GM21717 (cell line): ENCODE measurements around the gene STRBP.

Experiments
- ATAC-seq: cut with Tn5 transposase; IDR thresholded peaks from one replicate; pipeline ENCODE4 v1.9.1; 2021; ENCODE audit warnings: mild to moderate bottlenecking, moderate library complexity; ENCODE audit not compliant: unreplicated experiment

The STRBP gene

GRCh38 chr9:123104807-123105206, 163.6 kb downstream of the STRBP start:
- ATAC-seq = no peak

- no peak for ATAC-seq
Observed at GRCh38 chr9:123102375-123103113, 165.8 kb downstream of the STRBP start.

GRCh38 chr9:123099548-123099947, 168.8 kb downstream of the STRBP start:
- ATAC-seq = no peak

GRCh38 chr9:123099042-123099441, 169.3 kb downstream of the STRBP start:
- ATAC-seq = no peak

GRCh38 chr9:123098096-123098459, 170.3 kb downstream of the STRBP start:
- no peak for ATAC-seq

DNA sequence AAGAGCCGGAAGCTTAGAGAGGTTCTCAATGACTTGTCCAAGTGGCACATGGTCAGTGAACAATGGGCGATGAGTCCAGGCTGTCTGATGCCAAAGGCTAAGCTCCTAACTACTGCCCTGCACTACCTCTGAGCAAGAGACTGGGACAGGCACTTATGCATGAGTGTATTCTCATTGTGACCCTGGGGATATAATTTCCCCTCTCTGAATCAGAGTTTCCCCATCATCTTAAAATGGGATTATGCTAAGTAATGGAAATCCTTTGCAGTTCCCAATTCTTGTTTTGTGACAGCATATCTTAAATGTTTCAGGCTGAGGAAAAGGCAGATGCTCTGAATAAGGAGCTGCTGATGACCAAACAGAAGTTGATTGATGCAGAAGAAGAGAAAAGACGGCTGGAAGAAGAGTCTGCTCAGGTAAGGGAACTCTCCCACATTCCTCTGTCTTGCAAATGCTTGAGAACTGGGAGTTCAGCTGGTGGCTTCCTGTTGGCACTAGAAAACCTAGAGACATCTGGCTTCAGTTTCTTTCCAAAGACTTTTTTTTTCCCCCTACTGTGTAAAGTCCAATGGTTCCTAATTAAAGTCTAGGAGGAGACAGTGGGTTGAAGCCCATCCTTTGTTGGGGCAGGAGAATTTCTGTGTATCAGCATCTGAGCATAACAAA, 170.8 kb downstream of the STRBP start:
- ATAC-seq = no peak

DNA sequence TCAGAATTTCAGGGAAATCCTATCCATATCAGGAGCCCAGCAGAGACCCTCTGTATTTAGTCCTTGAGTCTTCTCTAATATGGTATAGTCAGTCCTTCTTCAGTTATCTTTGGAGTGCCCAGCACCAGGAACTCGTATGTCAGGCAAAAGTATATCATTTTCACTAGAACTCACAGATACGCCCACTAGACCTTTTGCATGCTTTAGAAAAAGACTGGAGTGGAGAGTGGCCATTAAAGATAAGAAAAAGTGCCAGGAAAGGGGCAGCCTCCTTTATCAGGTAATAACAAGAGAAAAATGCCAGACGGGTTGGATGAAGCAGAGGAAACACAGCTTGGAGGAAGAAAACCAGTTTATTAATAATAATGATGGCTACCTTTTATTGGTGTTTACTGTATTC, 171.4 kb downstream of the STRBP start:
- no peak for ATAC-seq

DNA sequence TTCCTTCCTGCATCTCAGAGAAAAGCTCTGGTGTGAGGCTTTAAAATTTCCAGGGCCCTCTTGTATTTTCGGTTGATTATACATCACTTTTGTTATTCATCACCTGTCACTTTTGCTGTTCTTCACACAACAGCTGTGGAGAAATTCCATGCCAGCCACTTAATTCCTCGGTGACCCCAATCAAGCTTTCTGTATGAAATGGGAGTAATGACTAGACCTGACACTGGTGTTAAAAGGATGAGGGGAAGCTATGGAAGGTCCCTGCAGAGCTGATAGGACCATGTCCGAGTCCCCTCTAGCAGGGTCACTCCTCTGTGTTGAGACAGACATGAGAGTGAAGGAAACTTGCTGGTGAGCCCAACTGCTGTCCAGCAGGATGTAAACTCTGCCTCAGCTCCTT, 175.2 kb downstream of the STRBP start:
- ATAC-seq = no peak

GRCh38 chr9:123091459-123091858, 176.9 kb downstream of the STRBP start:
- no peak for ATAC-seq

- no peak for ATAC-seq
Observed at GRCh38 chr9:123090956-123091355, 177.4 kb downstream of the STRBP start.

DNA sequence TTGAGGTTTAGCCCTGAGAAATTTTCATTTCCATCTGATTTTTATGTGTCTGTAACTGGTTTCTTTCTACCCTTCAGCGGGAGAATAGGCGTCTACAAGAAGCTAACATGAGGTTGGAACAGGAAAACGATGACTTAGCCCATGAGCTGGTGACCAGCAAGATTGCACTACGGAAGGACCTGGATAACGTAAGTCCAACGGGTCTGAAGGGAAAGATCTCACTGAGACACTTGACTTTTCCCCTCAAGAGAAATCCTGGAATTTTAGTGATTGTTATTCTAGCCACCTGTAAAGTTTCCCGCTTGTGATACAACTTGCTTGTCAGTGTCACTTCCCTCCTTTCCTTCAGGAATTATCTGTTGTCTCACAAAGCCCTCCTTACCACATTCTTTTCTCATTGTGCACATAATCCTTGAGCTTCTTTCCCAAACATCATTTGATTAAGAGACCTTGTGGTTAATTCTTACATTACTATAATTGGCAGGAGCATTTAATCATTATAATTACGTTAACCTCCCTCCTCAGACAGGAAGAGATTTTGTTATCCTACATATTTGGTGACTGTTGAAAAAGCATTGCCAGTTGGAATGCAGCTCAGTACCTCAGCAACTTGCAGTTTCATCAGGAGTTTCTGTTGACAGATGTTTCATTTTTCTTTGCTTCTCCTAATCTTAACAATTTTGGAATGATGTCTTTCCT, 178.0 kb downstream of the STRBP start:
- no peak for ATAC-seq

DNA sequence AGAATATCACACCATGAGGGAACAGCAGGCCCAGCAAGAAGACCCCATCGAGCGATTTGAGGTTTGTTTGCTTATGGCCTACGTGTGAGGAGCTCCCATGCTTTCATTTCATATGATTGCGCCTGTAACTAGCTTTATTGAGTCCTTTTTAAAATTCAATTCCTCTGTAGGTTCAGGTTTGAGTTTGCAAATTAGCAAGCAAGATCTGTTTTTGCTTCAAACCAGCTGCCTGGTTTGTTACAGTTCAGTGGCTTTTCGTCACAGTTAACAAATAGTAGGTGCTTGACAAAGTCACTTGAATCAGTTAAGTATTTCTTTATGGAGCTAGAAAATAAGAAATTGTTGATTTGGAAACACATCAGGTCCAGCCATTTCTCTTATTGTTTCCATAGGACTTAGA, 178.6 kb downstream of the STRBP start:
- no peak for ATAC-seq

- no peak for ATAC-seq
Observed at GRCh38 chr9:123089040-123089439, 179.3 kb downstream of the STRBP start.

DNA sequence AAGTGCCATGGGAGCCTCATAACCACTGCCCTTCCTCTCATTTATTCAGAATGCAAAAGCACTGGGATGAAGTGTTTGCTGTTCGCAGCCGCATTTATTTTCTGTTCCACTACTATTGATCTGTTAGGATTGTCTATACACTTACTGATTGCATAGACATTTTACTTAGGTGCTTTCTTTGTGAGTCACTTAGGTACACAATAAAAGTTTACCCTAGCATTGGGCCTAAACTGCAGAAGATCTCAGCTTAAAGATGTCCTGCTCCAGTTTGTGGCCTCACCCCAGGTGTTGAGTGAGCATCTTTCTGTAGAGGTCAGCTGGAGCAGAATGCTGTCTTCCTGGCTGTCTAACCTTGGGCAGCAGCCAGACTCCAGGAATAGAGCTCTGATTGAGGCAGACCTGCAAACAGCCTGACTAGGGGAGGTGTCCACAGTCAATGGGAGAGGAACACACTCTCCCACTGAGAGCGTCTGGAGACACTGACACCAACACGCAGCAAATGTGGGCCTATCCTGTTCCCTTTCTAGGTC, 181.0 kb downstream of the STRBP start:
- no peak for ATAC-seq

DNA sequence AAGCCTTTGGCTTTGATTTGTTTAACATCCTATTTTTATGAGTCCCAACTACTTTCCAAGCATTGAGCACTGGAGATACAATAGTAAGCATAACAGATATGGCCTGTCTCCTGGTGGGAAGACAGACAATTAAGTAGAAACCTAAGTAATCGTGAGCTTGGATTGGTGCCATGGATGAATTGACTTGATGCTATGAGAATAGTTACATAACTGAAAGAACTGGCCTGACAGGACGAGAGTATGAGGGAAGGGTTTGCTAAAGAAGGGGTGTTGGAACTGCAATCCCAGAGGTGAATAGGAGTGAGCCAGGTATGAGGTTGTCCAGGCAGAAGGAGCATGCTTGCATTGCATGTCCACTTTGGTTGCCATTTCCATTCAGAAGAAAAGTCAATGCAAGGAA, 182.5 kb downstream of the STRBP start:
- ATAC-seq = no peak

- ATAC-seq = no peak
Observed at GRCh38 chr9:123084256-123084655, 184.1 kb downstream of the STRBP start.

DNA sequence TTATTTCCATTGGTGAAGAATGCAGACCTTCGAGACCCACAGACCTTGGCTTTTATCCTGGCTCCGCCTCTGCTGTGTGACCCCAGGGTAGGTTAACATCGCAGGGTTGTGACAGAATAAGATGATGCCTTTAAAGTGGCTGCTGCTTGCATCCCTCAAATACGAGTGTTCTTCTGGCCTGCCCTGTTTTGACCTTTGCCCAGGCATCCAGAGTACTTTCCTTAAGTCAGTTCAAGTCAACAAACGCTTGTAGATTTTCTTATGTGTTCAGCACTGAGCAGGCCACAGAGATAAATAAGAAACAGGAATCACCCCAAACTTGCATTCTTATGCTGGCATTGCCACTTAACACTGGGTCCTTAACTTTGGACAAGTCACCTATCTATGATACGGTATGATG, 184.7 kb downstream of the STRBP start:
- no peak for ATAC-seq

DNA sequence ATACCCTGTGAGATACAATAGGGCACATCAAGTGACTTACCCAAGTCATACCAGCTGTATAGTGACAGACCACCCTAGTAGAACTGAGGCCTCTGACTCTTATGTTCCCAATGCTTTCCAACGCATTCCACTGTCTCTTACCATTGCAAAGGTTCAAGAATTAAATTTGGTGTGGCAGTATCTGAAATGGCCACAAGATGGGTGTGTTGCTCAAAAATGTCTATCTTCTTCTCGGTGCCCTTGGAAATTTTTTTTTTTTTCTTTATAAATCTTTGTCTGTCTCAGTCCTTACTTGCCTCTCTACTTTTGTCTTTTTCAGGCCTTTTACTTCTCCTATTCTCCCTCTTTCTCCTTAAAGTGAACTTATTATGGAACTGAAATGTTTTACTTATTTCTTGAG, 186.6 kb downstream of the STRBP start:
- ATAC-seq = no peak

DNA sequence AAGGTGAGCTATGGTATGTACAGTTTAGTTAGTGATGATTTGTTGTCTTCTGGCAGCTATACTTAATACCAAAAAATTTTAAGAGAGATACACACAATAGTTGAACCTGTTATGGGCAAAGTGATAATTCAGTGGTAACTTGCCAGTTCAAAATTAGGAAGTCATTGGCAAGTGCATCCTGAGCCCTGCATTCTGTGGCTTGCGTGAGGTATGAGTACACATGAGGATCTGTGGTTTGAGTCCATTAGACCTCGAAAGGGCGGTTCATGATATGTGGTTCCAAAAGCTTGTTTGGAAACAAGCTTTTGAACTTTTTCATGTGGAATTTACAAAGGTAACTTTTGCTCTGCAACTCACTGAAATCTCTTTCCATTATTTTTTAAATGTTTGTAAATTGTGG, 187.9 kb downstream of the STRBP start:
- ATAC-seq = no peak

GRCh38 chr9:123074628-123075027, 193.8 kb downstream of the STRBP start:
- ATAC-seq = no peak

- no peak for ATAC-seq
Observed at GRCh38 chr9:123073991-123074422, 194.4 kb downstream of the STRBP start.

GRCh38 chr9:123073441-123073840, 194.9 kb downstream of the STRBP start:
- no peak for ATAC-seq
